DND-41 (cell line): ENCODE data around the gene DRAM2.
A peak's percentile ranks its signal among the peaks of the same experiment; 100 is the strongest.

ENCODE experiments used
- ATAC-seq: fragments of 200-7000 bp; cut with Tn5 transposase; 3 replicates; pipeline ENCODE4 v1.9.1; 2021; ENCODE audit warnings: low read depth; ENCODE audit not compliant: insufficient read depth
- DNase-seq: peaks from one replicate; pipeline ENCODE4 v3.0.0-alpha.2; 2020
- H2AFZ ChIP-seq: 2 replicates; pipeline ENCODE4 v1.6.0; 2012; ENCODE audit warnings: low read depth, low read length
- H3K27ac ChIP-seq: 2 replicates; pipeline ENCODE4 v1.5.1; 2012; ENCODE audit warnings: low read length, inconsistent platforms
- H3K27me3 ChIP-seq: fragments of 200-600 bp; sonication (generic); 2 replicates; pipeline ENCODE4 v1.6.0; 2012; ENCODE audit warnings: low read length, mild to moderate bottlenecking, inconsistent platforms; ENCODE audit not compliant: insufficient read depth, poor library complexity
- H3K36me3 ChIP-seq: 2 replicates; pipeline ENCODE4 v1.5.1; 2012; ENCODE audit warnings: low read length, inconsistent platforms; ENCODE audit not compliant: insufficient read depth
- H3K4me1 ChIP-seq: 2 replicates; pipeline ENCODE4 v1.5.1; 2012; ENCODE audit warnings: mild to moderate bottlenecking, low read length; ENCODE audit not compliant: insufficient read depth
- H3K4me2 ChIP-seq: 2 replicates; pipeline ENCODE4 v1.6.0; 2012; ENCODE audit warnings: mild to moderate bottlenecking, moderate library complexity, low read length, inconsistent platforms; ENCODE audit not compliant: insufficient read depth
- H3K4me3 ChIP-seq, 2 experiments: fragments of 200-600 bp in 1 of 2; shearing (Covaris generic) in 1 of 2; 2 replicates each; pipeline ENCODE4 v1.5.1; 2012 to 2016; ENCODE audit warnings: inconsistent platforms in 2 of 2, low read length in 2 of 2, mild to moderate bottlenecking in 2 of 2, low read depth in 1 of 2, moderate library complexity in 1 of 2
- H3K79me2 ChIP-seq: 2 replicates; pipeline ENCODE4 v1.6.0; 2012; ENCODE audit warnings: low read length, inconsistent platforms; ENCODE audit not compliant: insufficient read depth
- H3K9ac ChIP-seq: 2 replicates; pipeline ENCODE4 v1.6.0; 2012; ENCODE audit warnings: low read depth, mild to moderate bottlenecking, inconsistent platforms, low read length, moderate library complexity
- H3K9me3 ChIP-seq: 2 replicates; pipeline ENCODE4 v1.5.1; 2012; ENCODE audit warnings: low read length, moderate library complexity, mild to moderate bottlenecking, inconsistent platforms; ENCODE audit not compliant: insufficient read depth, severe bottlenecking
- H4K20me1 ChIP-seq: 2 replicates; pipeline ENCODE4 v1.6.0; 2012; ENCODE audit warnings: low read length; ENCODE audit not compliant: insufficient read depth
- CTCF ChIP-seq: IDR thresholded peaks from 2 replicates; pipeline ENCODE4 v1.5.1; 2012; ENCODE audit warnings: borderline replicate concordance, low read length, moderate library complexity, mild to moderate bottlenecking; ENCODE audit not compliant: poor library complexity, severe bottlenecking; ENCODE audit errors: extremely low read depth
- EZH2 ChIP-seq: IDR thresholded peaks from 3 replicates; pipeline ENCODE4 v1.6.1; 2012; ENCODE audit warnings: borderline replicate concordance, low read depth, mild to moderate bottlenecking, moderate library complexity, low read length, inconsistent platforms; ENCODE audit not compliant: severe bottlenecking

DRAM2 gene

DNA sequence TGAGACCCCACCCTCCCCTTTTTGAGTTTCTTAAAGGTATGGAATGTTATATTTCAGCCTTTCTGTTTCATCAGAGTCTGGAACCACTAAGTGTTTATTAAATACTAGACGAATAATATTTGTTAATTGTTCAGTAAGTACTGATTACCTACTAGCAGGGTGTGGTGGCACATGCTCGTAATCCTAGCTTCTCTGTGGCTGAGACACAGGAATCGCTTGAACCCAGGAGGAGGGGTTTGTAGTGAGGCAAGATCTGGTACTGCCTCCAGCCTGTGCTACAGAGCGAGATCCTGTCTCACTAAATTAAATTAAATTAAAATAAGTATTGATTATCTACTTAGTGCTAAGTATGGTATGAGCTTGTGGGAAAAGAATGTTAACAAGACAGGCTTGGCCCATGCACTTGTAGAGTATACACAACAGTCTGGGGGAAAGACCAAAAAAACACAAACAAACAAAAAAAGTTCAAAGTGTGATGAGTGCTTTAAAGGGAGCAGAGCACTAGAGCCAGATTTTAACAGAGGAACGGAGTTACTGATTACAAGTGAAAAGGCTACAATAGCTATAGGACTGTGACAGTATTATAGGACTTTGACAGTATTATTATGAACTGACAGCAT, 2.6 kb upstream of the DRAM2 start:
- no peak for DNase-seq
- Histone ChIP-seq H3K27ac (0 out of 2 replicates have a peak overlapping the region, but pooled peaks have one; percentile 21), H3K9me3 (no peaks in the 10 kb centered on the region), H3K79me2 (peaks cover 98% of the 10 kb centered on the region), H3K27me3 (no peaks in the 10 kb centered on the region), H4K20me1 (peaks cover 23% of the 10 kb centered on the region), H3K36me3 (peaks cover 18% of the 10 kb centered on the region), H3K4me3 (peak overlapping the region; percentile 89 to 90; a peak in 2 of 4 replicates), H3K4me1 (peaks cover 63% of the 10 kb centered on the region), H3K4me2 (peak overlapping the region; percentile 88), H3K9ac (peak overlapping the region; percentile 67), H2AFZ (no peak overlapping the region)
- no peak for TF ChIP-seq EZH2
- TF ChIP-seq CTCF, result no peak
- no peak for ATAC-seq

DNA sequence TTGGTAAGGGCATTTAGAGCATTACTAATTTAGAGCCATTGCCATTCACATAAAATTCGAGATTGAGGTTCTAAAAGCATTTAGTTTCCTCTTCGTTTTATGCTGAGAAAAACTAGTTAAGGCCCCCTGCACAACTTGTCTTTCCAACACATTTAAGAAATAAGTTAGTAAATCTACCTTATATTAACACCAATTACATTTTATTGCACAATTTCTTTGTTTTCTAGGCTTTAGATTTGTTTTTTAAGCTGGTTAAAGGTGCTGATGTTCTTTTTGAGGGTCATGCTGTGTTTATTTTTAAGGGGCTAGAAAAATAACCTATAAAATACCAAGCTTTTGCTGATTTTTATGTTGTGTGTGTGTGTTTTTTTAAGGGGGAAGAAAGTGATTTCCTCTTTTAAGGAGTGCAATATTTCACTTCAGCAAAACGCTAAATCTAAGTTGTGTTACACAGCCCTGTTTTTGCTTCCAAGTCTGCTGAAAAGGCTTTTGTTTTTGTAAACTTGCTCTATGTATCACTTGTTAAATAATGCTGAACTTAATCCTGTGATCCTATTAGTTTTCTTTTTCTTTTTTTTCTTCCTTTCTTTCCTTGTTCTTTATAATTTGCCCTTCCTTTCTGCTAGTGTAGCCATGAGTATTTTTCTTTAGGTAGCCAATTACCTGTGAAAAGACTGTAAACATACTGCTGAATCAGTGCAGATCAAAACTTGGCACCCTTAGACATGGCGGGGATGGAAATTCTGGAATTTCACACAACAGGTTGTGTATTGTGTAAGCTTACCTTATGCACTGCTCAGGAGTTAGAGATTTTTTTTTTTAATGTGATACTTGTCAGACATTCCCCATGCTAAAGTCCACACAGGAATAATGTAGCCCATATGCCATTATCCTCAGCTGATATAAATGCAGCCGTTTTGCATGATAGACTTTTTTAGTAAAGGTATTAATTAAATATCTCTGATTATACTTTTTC, 1.6 kb upstream of the DRAM2 start:
- Histone ChIP-seq H3K4me2 (peak overlapping the region; percentile 88), H3K36me3 (peaks cover 18% of the 10 kb centered on the region), H3K9me3 (no peaks in the 10 kb centered on the region), H3K9ac (peak overlapping the region; percentile 67), H3K4me1 (peaks cover 60% of the 10 kb centered on the region), H2AFZ (no peak overlapping the region), H3K27me3 (no peaks in the 10 kb centered on the region), H3K4me3 (peak overlapping the region; percentile 89 to 90), H4K20me1 (peaks cover 23% of the 10 kb centered on the region), H3K79me2 (peaks cover 93% of the 10 kb centered on the region), H3K27ac (peak overlapping the region; percentile 90)
- no peak for ATAC-seq
- TF ChIP-seq EZH2 (no peak), CTCF (no peak)
- DNase-seq, result no peak

- no peaks in the 10 kb centered on the region for H3K27me3 ChIP-seq
- peak overlapping the region; percentile 90 for H3K27ac ChIP-seq
- peak overlapping the region; percentile 89 to 90 for H3K4me3 ChIP-seq
- H3K9me3 ChIP-seq, result no peaks in the 10 kb centered on the region
- no peak for DNase-seq
- H3K9ac ChIP-seq, result peak overlapping the region; percentile 67
- peaks cover 58% of the 10 kb centered on the region for H3K4me1 ChIP-seq
- peaks cover 84% of the 10 kb centered on the region for H3K79me2 ChIP-seq
- H3K4me2 ChIP-seq, result peak overlapping the region; percentile 88
- peaks cover 19% of the 10 kb centered on the region for H4K20me1 ChIP-seq
- peaks cover 25% of the 10 kb centered on the region for H3K36me3 ChIP-seq
- no peak for ATAC-seq
- H2AFZ ChIP-seq, result peak overlapping the region; percentile 86
- TF ChIP-seq EZH2, result no peak
These were observed 731 bp upstream of the DRAM2 start for GRCh38 chr1:111140680-111140967.
